HG02610 (cell line): ENCODE data around the gene AOC2.

Experiments used
- ATAC-seq: cut with Tn5 transposase; IDR thresholded peaks from one replicate; pipeline ENCODE4 v1.9.1; 2021; ENCODE audit warnings: mild to moderate bottlenecking, moderate library complexity; ENCODE audit not compliant: unreplicated experiment

Gene AOC2, protein sequence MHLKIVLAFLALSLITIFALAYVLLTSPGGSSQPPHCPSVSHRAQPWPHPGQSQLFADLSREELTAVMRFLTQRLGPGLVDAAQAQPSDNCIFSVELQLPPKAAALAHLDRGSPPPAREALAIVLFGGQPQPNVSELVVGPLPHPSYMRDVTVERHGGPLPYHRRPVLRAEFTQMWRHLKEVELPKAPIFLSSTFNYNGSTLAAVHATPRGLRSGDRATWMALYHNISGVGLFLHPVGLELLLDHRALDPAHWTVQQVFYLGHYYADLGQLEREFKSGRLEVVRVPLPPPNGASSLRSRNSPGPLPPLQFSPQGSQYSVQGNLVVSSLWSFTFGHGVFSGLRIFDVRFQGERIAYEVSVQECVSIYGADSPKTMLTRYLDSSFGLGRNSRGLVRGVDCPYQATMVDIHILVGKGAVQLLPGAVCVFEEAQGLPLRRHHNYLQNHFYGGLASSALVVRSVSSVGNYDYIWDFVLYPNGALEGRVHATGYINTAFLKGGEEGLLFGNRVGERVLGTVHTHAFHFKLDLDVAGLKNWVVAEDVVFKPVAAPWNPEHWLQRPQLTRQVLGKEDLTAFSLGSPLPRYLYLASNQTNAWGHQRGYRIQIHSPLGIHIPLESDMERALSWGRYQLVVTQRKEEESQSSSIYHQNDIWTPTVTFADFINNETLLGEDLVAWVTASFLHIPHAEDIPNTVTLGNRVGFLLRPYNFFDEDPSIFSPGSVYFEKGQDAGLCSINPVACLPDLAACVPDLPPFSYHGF

DNA sequence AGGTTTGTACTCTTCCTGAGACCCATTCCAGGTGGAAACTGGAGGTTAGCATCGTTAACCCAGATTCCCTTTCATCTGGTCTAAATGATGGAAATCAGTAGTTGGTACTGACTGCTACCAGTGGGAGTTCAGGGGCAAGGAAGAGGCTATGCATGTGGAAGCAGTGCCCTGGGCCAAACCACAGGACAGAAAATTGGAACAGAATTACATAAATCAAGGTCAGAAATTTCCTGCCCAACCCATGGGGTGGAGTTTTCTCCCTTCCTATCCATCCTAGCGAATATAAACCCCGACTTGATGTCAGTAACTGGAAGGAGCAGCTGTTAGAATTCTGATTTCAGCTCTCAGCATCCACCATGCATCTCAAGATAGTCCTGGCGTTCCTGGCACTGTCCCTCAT, at the start of gene AOC2:
Gene AOC2, plus strand, starts transcription at position 310 of the 400 bp plus-strand sequence. Its CDS starts 47 bp downstream, at position 357.
- no peak for ATAC-seq

DNA sequence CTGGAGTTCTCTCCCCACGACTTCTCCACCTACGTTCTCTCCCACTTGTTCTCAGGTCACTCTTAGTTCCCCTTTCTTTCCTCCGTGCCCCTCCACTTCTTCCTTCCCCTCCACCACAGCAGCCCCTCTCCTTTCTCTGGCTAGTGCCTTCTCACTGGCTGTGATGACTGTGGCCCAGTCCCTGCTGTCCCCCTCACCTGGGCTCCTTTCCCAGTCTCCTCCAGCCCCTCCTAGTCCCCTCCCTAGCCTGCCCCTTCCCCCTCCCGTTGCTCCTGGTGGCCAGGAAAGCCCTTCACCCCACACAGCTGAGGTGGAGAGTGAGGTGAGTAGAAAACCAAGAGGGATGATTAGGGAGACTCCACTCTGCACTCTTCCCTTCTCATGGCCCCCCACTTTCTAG, 49.3 kb upstream of the AOC2 start:
- no peak for ATAC-seq

DNA sequence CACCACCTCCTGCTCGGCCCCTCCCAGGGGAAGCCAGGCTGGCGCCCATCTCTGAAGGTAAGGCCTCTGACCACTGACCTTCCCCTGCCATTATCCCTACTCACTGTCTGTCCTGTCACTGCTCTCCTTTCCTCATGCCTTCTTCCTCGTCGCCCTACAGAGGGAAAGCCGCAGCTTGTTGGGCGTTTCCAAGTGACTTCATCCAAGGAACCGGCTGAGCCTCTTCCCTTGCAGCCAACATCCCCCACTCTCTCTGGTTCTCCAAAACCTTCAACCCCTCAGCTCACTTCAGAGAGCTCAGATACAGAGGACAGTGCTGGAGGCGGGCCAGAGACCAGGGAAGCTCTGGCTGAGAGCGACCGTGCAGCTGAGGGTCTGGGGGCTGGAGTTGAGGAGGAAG, 48.9 kb upstream of the AOC2 start:
- ATAC-seq = no peak

DNA sequence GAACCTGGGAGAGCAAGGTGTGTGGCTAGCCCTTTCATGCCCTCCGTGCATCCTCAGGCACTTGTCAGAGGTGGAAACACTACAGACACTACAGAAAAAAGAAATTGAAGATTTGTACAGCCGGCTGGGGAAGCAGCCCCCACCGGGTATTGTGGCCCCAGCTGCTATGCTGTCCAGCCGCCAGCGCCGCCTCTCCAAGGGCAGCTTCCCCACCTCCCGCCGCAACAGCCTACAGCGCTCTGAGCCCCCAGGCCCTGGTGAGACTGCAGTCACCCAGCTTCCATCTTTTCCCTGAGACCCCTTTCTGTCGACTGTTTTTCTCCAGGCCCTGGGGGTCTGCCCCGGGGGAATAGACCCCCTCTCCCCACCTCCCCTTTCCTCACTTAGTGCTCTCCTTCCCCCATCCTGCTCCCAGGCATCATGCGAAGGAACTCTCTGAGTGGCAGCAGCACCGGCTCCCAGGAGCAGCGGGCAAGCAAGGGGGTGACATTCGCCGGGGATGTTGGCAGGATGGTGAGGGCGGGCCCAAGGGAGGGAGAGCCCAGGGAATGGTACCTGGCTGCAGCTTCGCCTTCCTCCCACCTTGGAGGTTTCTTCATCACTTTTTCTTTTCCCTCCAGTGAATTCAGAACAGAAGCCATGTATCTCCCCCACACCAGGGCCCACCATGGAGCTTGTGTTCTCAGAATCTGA, 48.2 kb upstream of the AOC2 start:
- no peak for ATAC-seq

DNA sequence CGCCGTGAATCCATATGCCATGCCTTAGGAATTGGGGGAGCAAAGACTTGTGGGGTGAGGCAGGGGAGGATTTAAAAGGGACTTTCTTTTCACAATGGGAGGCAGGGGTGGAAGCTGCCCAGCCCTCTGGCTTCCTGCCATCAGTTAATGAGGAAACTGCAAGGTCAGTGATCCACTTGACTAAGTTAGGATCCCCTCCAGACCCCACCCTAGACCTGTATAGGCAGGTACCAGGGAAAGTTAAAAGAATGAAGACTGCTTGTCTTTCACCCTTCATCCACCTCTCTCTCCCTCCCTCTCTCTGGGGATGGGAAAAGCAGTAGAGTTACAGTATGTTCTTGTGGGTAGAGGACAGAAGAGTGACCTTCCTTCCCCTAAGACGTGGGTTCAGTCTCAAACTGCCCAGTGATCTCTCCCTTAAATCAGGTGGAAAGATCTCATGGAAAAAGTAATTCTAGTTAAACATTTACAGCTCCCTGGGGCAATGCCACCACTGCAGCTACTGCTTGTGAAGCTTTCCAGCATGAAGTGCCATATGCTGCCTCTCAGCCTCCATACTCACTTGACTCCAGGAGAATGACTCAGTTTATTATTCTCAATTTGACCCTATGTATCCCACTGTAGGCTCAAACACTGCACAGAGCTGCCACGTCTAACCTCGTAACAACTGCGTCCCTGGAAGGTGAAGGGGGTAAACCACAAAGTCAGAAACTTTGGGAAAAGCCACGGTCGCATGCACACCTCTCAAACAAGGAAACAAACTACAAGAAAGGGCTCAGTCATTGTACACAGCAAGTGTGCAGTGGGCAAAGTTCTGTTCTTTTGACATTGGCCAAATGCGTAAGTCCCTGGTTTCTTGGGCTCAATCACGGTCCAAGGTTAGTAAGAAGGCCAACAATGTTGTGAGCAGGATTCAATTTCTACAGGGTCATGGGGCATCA, 47.0 kb upstream of the AOC2 start:
- no peak for ATAC-seq

DNA sequence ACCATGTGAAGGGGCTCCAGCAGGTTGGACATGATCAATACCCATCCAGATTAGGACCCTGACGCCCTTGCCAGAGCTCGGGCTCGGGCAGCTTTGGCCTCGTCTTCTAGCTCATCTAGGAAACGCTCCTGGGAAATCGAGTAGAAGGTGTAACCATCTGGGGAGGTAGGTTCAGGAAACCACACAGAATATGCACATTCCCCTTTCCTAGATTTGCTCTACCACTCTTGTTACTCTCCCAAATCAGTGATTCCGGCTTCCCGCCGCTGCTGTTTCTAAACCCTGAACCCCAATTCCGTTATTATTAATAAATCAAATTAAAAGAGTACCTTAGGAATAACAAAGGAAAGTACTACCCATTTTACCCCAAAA, 46.4 kb upstream of the AOC2 start:
- no peak for ATAC-seq

DNA sequence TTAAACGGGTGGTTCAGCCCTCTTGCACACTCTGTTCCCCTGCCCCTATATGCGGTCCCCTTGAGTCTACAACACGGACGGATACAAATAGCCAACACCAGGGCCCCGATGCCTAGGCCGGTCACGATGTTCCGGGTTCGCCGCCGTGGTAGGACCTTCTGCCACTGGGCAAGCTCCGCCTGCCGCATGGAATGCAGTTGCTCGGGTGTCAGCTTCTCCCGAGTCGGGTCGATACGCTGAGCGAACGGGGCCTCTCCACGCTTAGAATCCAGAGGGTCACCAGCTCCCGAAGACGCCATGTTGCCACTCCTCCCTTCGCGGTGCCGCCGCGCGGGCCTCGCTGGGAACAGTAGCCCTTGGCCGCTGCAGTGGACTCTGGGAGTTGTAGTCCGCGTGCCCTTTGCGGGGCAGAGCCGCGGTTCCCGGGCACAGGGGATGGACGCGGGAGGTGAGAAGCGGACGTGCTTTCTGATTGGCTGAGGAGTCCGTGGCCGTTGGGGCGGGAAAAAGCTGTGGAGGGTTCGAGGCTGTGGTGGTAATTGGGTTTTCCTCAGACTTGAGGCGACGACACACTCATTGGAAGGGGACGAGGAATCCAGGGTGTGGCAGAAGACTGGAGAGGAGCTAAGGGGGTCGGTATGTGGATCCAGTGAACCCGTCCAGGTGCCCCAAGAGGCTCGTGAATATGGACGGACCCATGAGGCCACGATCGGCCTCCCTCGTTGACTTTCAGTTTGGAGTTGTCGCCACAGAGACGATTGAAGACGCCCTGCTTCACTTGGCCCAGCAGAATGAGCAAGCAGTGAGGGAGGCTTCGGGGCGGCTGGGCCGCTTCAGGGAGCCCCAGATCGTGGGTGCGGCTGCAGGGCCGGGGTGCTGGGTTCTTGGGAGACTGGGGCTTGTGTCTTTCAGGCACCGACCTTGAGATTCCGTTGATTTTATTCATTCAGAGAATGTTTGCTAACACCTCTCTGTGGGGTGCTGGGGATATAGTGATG, 45.7 kb upstream of the AOC2 start, which contains the start of the genes CNTD1 and COA3:
Gene CNTD1, plus strand, starts transcription at position 479 of the 998 bp plus-strand sequence. Its CDS starts 207 bp downstream, at position 686.
Gene COA3, minus strand, starts transcription at position 322 of the 998 bp plus-strand sequence. Its CDS starts 23 bp downstream, at position 299.
- ATAC-seq = peak; percentile 75

DNA sequence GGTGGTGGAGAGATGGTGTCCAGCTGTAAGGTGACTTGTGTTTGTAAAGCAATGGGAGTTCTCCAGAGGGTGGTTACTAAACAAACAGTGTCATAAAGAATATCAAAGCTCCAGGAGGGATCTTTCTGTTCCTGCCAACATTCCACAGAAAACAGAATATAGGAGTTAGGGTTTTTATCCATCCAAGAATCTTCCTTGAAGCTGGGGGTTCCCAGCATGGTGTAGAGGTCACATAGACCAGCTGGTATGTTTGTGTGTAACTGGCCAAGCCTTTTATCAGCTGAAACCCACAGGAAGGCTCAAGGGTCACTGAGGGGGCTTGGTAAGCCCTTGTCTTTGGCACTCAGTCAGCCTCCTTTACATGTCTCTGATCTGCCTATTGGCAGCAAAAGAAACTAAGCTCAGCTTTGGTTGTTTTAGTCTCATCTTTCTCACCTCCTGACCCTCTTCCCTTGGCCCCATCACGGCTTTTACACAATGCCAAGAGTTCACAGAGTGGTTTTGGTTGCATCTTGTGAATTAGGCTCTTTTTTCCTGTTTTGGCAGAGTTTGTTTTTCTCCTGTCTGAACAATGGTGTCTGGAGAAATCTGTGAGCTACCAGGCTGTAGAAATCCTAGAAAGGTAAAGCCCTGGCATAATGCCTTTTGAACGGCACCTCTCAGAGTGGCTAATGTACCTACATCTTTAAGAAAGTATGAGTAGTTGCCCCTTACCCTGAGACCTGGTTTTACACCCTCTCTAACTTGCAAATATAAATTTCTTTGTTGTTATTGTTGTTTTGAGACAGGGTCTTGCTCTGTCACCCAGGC, 41.1 kb upstream of the AOC2 start:
- ATAC-seq = no peak

DNA sequence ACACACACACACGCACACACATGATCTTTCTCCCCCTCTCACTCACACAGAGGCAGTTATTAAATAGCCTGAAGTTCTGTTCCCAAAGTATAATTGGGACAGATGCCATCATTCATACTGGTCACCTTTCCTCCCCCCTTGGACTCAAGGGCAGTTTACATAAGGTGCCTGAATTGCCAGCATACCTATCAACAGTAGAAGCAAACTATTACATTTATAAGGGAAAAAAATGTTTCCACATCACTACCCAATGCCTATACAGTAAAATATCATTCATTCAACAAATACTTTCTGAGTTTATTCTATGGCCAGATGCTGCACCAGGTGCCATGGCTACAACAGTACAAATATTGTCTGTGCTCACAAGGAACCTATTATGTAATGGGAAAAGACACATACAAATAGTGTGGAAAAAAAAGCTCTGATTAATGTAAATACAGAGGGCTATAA, 39.4 kb upstream of the AOC2 start:
- ATAC-seq = no peak

DNA sequence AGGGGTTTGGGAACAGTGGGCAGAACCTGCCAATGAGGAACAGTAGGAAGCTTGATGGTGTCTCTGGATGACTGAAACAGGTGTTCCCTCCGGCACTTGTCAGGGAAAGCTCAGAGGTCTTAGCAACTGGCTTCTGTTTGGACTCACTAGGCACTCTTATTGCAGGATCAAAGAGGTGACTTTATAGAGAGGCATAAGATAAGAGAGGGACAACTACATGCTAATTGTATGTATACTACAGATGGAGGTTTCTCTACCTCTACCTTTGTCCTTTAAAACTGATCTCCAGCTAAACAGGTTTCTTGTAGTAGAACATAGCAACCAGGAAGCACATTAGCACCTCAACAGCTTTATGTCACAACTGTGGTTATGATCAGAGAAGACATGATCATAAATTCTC, 38.1 kb upstream of the AOC2 start:
- no peak for ATAC-seq

DNA sequence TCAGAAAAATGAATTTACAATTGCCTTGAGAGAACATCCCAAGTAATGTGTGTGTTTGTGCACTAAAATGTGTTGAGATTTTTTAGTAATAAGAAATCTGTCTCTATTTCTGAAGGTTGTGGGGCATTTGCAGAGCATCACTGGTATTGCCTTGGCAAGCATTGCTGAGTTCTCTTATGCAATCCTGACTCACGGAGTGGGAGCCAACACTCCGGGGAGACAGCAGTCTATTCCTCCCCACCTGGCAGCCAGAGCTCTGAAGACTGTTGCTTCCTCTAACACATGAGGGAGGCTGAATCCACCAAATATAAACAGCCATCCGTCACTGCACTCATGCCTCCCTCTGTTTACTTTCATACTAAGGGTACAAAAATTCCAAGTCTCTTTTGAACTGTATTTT, 35.1 kb upstream of the AOC2 start:
- no peak for ATAC-seq

DNA sequence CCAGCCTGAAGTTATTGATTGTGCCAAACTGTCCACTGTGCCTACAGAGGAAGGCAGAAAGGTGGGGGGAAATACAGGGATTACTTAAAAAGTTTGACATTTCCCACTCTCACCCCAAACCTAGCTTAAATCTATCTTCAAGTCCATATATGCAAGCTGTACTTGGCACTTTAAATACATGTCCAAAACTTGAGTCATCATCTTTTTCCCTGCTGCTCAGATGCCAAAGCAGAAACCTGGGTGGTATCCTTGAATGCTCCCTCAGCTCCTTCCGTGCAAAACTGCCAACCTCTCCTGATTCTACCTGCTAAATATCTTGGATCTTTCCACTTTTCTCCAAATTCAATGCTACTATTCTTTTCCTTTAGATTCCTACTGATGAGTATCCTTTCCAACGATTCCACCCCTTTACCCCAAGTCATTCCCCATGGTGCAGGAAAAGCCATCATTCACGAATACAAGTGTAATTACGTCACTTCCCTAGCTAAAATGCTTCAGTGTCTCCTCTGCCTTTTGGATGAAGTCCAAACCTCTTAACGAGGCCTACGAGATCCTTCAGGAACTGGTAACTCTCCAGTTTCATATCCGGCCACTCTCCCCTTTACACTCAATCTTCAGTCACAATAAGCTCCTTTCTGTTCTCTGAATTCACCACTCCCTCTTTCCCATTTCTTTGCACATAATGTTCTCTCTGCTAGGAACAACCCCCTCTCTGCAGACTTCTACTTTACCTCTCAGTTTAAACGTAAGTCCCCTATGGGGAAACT, 29.6 kb upstream of the AOC2 start:
- no peak for ATAC-seq

DNA sequence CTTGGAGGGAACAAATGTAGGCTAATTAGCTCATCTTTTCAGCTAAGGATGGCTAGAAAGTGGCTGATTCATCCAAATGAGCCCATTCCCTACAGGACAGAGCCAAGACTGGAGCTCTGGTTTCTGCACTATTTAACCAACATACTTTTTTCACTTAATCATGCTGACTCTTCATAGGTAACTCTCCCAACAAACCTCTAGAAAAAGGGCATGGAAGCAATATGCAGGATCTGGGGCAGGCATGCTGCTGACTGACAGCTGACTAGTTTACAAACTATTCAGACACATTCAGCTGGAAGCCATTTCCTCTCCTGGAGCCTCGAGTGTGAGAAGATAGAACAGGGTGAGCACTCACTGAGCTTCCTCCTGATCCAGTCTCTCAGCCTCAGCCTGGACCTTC, 26.5 kb upstream of the AOC2 start:
- no peak for ATAC-seq

DNA sequence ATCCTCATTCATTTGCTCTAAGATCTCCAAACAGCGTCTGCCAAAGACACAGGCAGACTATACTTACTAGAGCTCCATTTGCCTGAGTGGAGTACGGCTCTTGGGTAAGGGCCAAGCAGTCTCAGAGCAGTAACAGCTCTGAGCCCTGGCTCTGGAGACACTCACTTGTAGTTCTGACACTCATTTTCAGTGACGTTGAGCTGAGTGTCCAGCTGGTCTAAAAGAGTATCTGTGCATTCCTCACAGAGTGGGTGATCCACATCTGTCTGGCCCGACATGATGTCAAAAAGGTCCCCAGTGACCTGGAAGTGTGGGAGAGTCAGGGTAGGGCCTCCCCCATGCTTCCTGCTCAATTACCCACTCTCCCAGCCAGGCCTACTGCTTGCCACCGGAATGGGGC, 26.0 kb upstream of the AOC2 start:
- no peak for ATAC-seq

DNA sequence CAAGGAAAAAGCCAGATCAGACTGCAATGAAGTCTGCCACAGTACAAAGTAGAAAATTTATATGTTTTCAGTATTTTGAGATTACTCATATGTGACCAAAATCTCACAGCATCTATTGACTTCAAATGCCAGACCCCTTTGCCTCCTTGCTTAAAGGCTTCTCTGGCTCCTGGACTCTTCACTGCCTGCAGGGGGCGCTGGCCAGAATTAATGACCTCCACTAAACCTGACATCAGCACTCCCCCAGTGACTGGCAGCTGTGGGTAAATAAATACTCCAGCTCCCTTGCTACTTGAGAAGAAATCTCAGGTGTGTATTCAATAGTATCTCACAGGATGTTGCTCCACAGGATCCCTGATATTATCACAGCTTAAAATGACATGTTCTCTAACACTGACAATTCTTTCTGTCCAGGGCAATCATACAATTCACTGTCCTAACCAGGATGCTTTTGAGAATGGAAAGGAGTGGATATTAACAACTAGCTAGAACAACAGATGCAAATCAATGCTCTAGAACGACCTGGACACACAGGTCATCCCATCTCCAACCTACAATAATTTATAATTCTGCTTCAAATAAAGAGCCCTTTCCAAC, 24.3 kb upstream of the AOC2 start:
- no peak for ATAC-seq

DNA sequence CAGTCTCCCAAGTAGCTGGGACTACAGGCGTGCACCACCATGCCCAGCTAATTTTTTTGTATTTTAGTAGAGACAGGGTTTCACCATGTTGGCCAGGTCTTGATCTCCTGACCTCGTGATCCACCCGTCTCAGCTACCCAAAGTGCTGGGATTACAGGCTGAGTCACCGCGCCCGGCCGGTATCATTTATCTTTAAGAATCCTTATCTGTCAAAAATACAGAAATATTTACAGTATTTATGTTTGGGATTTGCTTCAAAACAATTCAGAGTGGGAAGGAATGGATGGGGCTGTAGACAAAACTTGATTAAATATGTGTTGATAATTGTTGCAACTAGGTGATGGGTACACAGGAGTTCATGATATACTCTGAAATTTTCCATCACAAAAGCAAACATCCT, 23.2 kb upstream of the AOC2 start:
- ATAC-seq = no peak

DNA sequence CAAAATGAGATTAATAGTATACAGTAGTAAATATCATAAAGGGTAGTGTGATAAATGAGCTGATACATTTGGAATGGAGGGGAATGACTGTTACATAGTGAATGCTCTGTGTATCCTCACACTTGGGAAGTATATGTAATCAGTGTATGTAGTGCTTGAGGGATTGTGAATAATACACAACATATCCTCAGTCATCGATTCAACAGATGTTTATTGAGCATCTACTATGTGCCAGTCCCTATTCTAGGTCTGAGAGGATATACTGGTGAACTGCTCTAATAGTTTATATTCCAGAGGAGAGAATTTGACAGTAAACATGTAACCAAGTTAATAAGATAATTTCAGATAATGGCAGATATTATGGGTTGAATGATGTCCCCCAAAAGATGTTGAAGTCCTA, 16.9 kb upstream of the AOC2 start:
- ATAC-seq = no peak
